GM18526 (cell line): ENCODE data around the gene CIDEB.

ENCODE experiments used
- POLR2A ChIP-seq: IDR thresholded peaks from 3 replicates; pipeline ENCODE4 v1.6.1; 2011; ENCODE audit not compliant: insufficient read length; ENCODE audit errors: extremely low read depth

Gene CIDEB

GRCh38 chr14:24308342-24309124 lies 756 bp upstream of the CIDEB start:
- no peak for TF ChIP-seq POLR2A

- no peak for TF ChIP-seq POLR2A
Observed at GRCh38 chr14:24307156-24307574, 612 bp downstream of the CIDEB start.

GRCh38 chr14:24304019-24304387 lies 3.8 kb downstream of the CIDEB start:
- TF ChIP-seq POLR2A = no peak

GRCh38 chr14:24300326-24300980 lies 7.3 kb downstream of the CIDEB start:
- TF ChIP-seq POLR2A = no peak

- peak; percentile 45 for TF ChIP-seq POLR2A
Observed at GRCh38 chr14:24299255-24300191, 8.3 kb downstream of the CIDEB start, which contains the start of the genes DHRS1 and NOP9. Gene DHRS1, minus strand, starts transcription at chr14:24299780. Its CDS starts 674 bp downstream, at chr14:24299106. Gene NOP9, plus strand, starts transcription at chr14:24299850. Its CDS starts 105 bp downstream, at chr14:24299955.

- TF ChIP-seq POLR2A = no peak
Observed at GRCh38 chr14:24298892-24299254, 8.9 kb downstream of the CIDEB start.

GRCh38 chr14:24297190-24297964 lies 10.4 kb downstream of the CIDEB start:
- TF ChIP-seq POLR2A = no peak

GRCh38 chr14:24296341-24297157 lies 11.2 kb downstream of the CIDEB start:
- TF ChIP-seq POLR2A = no peak

GRCh38 chr14:24293525-24293924 lies 14.3 kb downstream of the CIDEB start:
- TF ChIP-seq POLR2A = no peak

- no peak for TF ChIP-seq POLR2A
Observed at GRCh38 chr14:24292118-24292807, 15.5 kb downstream of the CIDEB start.

GRCh38 chr14:24291446-24292117 lies 16.2 kb downstream of the CIDEB start:
- TF ChIP-seq POLR2A = no peak

- TF ChIP-seq POLR2A = no peak
Observed at GRCh38 chr14:24290746-24291145, 17.0 kb downstream of the CIDEB start.
